Endothelial cell of umbilical vein (primary cell): ENCODE measurements around the gene NUBPL. TPM values are rescaled to one million over a fixed set of nuclear protein-coding genes. Genes with fewer than 3 reads are reported as not detected.

Source experiments
- BruUV-seq: library from RNA; stranded (reverse); fragments of 400-500 nt; replicated peaks from 2 replicates; lab custom pipeline; 2021; lab: Mats Ljungman, UMichigan
- CTCF ChIA-PET: fragments of 300-600, 350-600 bp; sonication (Branson Sonifier 250); formaldehyde crosslinking; loops from one replicate; lab custom pipeline; 2021; ENCODE audit warnings: antibody characterized with exemption, inconsistent platforms; lab: Charles Lee
- POLR2A ChIA-PET: fragments of 300-600, 350-600 bp; sonication (Branson Sonifier 250); formaldehyde crosslinking; loops from one replicate; lab custom pipeline; 2021; ENCODE audit warnings: antibody characterized with exemption, inconsistent platforms; lab: Charles Lee
- DNase-seq: peaks from one replicate; pipeline ENCODE4 v3.0.0-alpha.2; 2011; ENCODE audit warnings: low read depth, low spot score
- FAIRE-seq: peaks from 2 replicates; lab custom pipeline; 2011; peaks lifted over from hg19 to GRCh38; lab: Jason Lieb, UNC
- H2AFZ ChIP-seq: 2 replicates; pipeline ENCODE4 v1.6.0; 2012; ENCODE audit warnings: low read depth, low read length, control low read depth, inconsistent platforms
- H3K27ac ChIP-seq: 2 replicates; pipeline ENCODE4 v1.5.1; 2011; ENCODE audit warnings: low read depth, mild to moderate bottlenecking, control low read depth, low read length, moderate library complexity; ENCODE audit not compliant: insufficient read depth
- H3K27me3 ChIP-seq, 2 experiments: 2 replicates each; pipeline versions ENCODE4 v1.6.0 to v1.6.1; 2011; ENCODE audit warnings: low read length in 2 of 2, mixed read lengths in 1 of 2; ENCODE audit not compliant: control insufficient read depth in 2 of 2, insufficient read depth in 2 of 2
- H3K36me3 ChIP-seq, 2 experiments: 2 replicates in 1 of 2; 3 replicates in 1 of 2; pipeline ENCODE4 v1.5.1; 2011; ENCODE audit warnings: low read length in 2 of 2, mild to moderate bottlenecking in 1 of 2, moderate library complexity in 1 of 2; ENCODE audit not compliant: control insufficient read depth in 2 of 2, insufficient read depth in 2 of 2; ENCODE audit errors: extremely low read depth in 1 of 2
- H3K4me1 ChIP-seq: 3 replicates; pipeline ENCODE4 v1.5.1; 2011; ENCODE audit warnings: mild to moderate bottlenecking, low read length; ENCODE audit not compliant: control insufficient read depth, insufficient read depth; ENCODE audit errors: extremely low read depth
- H3K4me2 ChIP-seq: 2 replicates; pipeline ENCODE4 v1.6.1; 2011; ENCODE audit warnings: low read length, control low read depth, mixed read lengths; ENCODE audit not compliant: insufficient read depth
- H3K4me3 ChIP-seq, 3 experiments: fragments of 200-600 bp in 1 of 3; sonication (generic), shearing (Covaris generic) in 1 of 3; replicated peaks in 1 of 3; 2 replicates each; pipeline ENCODE4 v1.5.1; 2011 to 2016; ENCODE audit warnings: control low read depth in 3 of 3, low read length in 3 of 3, mild to moderate bottlenecking in 2 of 3, inconsistent platforms in 1 of 3, low read depth in 1 of 3, moderate library complexity in 1 of 3; ENCODE audit not compliant: insufficient read depth in 1 of 3
- H3K79me2 ChIP-seq: 2 replicates; pipeline ENCODE4 v1.6.0; 2012; ENCODE audit warnings: low read length, inconsistent platforms; ENCODE audit not compliant: control insufficient read depth, insufficient read depth
- H3K9ac ChIP-seq: replicated peaks from 2 replicates; pipeline ENCODE3; 2011; ENCODE audit warnings: low read length, control low read depth; ENCODE audit not compliant: insufficient read depth; ENCODE audit errors: extremely low read depth
- H3K9me1 ChIP-seq: replicated peaks from 3 replicates; pipeline ENCODE4 v1.6.0; 2011; ENCODE audit warnings: mild to moderate bottlenecking, low read length; ENCODE audit not compliant: control insufficient read depth, insufficient read depth; ENCODE audit errors: extremely low read depth
- H3K9me3 ChIP-seq: replicated peaks from 2 replicates; pipeline ENCODE4 v1.5.1; 2012; ENCODE audit warnings: low read length, inconsistent platforms; ENCODE audit not compliant: control insufficient read depth, insufficient read depth
- H4K20me1 ChIP-seq: replicated peaks from 2 replicates; pipeline ENCODE3; 2011; ENCODE audit warnings: mild to moderate bottlenecking, low read length; ENCODE audit not compliant: control insufficient read depth, insufficient read depth; ENCODE audit errors: extremely low read depth
- CTCF ChIP-seq, 2 donors: IDR thresholded peaks; 1 replicate in 1 of 2; 2 replicates in 1 of 2; pipeline ENCODE4 v1.5.1; 2011; ENCODE audit warnings: low read length in 2 of 2, mild to moderate bottlenecking in 2 of 2, moderate library complexity in 2 of 2, control low read depth in 1 of 2, inconsistent platforms in 1 of 2, low read depth in 1 of 2; ENCODE audit not compliant: insufficient read depth in 1 of 2; ENCODE audit errors: extremely low read depth in 1 of 2
- EZH2 ChIP-seq: IDR thresholded peaks from 2 replicates; pipeline ENCODE4 v1.6.1; 2012; ENCODE audit warnings: borderline replicate concordance, low read depth, mild to moderate bottlenecking, moderate library complexity, low read length, inconsistent platforms; ENCODE audit not compliant: severe bottlenecking
- FOS ChIP-seq: IDR thresholded peaks from 2 replicates; pipeline ENCODE4 v1.6.1; 2011; ENCODE audit warnings: mild to moderate bottlenecking, low read length, moderate library complexity, borderline replicate concordance; ENCODE audit not compliant: insufficient read depth
- GATA2 ChIP-seq: IDR thresholded peaks from 2 replicates; pipeline ENCODE4 v1.7.0; 2011; ENCODE audit warnings: low read depth, mild to moderate bottlenecking, moderate library complexity, mixed read lengths, low read length; ENCODE audit not compliant: insufficient read length, insufficient read depth
- JUN ChIP-seq: IDR thresholded peaks from 2 replicates; pipeline ENCODE4 v1.6.1; 2011; ENCODE audit warnings: borderline replicate concordance, low read depth; ENCODE audit not compliant: insufficient read length, insufficient read depth
- MYC ChIP-seq: IDR thresholded peaks from one replicate; pipeline ENCODE4 v1.6.1; 2011; ENCODE audit warnings: mild to moderate bottlenecking, low read depth, low read length
- POLR2A ChIP-seq: IDR thresholded peaks from 2 replicates; pipeline ENCODE4 v1.6.1; 2012; ENCODE audit warnings: low read depth, mild to moderate bottlenecking, control low read depth, low read length
- POLR2AphosphoS5 ChIP-seq: IDR thresholded peaks from 2 replicates; pipeline ENCODE4 v1.6.1; 2012; ENCODE audit warnings: low read depth, mild to moderate bottlenecking, control low read depth, low read length, moderate library complexity; ENCODE audit not compliant: insufficient read depth
- dilution Hi-C: fragments of 300-500 bp; cut with MboI; formaldehyde crosslinking; loops from one replicate; pipeline ENCODE4 v1.15.0; 2019; ENCODE audit warnings: low sequenced_read_pairs; ENCODE audit not compliant: extremely low pct_ligation_motif_present
- intact Hi-C: fragments of 100-400 bp; cut with micrococcal nuclease; formaldehyde crosslinking; loops from one replicate; pipeline ENCODE4 v1.10.0; 2022
- polyA plus RNA-seq, 4 experiments: library from polyadenylated mRNA; depleted of rRNA in 3 of 4; stranded (reverse) in 3 of 4; unstranded in 1 of 4; fragments of >200 nt; gene quantifications; 2 replicates each; pipeline versions ENCODE4 v1.2.1 to v1.2.3, GENCODE V29; 2011 to 2012; ENCODE audit warnings: missing spikeins in 1 of 4
- total RNA-seq: library from RNA; stranded (reverse); gene quantifications from 2 replicates; pipeline ENCODE4 v1.2.3, GENCODE V29; 2021
- TF ChIP-seq, protein P1 (sequence below): IDR thresholded peaks from 2 replicates; pipeline ENCODE4 v1.6.1; 2011; ENCODE audit not compliant: insufficient read depth, insufficient read length

Gene NUBPL
- total and polyA plus RNA-seq, 2 donors (not counting 3 experiments of a cell fraction or from before 2014, with no cell fraction given), result 2.1 to 12.3 TPM

GRCh38 chr14:31592122-31592521 is 30.9 kb downstream of the NUBPL start:
- H3K9me3 ChIP-seq, result no peaks in the 10 kb centered on the region
- TF ChIP-seq JUN (no peak), GATA2 (no peak), MYC (no peak), CTCF (IDR thresholded peaks at IDR 0.05; ENCODE audit: extremely low read depth in 1 of 2, insufficient read depth in 1 of 2, low read depth in 1 of 2, low read length in 2 of 2) (no peak), POLR2A (no peak), FOS (no peak), POLR2AphosphoS5 (no peak), EZH2 (no peak)
- TF ChIP-seq, protein P1, sequence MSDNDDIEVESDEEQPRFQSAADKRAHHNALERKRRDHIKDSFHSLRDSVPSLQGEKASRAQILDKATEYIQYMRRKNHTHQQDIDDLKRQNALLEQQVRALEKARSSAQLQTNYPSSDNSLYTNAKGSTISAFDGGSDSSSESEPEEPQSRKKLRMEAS, result no peak
- no peaks in the 10 kb centered on the region for H4K20me1 ChIP-seq
- DNase-seq, result no peak
- H3K36me3 ChIP-seq, result no peaks in the 10 kb centered on the region
- no peak overlapping the region for H3K4me3 ChIP-seq
- no peaks in the 10 kb centered on the region for H3K4me1 ChIP-seq
- no peaks in the 10 kb centered on the region for H3K79me2 ChIP-seq
- intact Hi-C loops, result no loop called here
- H3K9ac ChIP-seq, result no peak overlapping the region
- H3K27me3 ChIP-seq, result no peaks in the 10 kb centered on the region
- H3K4me2 ChIP-seq, result no peak overlapping the region
- FAIRE-seq, result no peak
- no peak overlapping the region for H2AFZ ChIP-seq
- CTCF ChIA-PET, result no interaction called here
- no peak overlapping the region for H3K27ac ChIP-seq
- POLR2A ChIA-PET, result interaction anchor here (0.5 kb wide), 1 partner anchor 34 kb away, joined by 3 read pairs; no protein-coding TSS in a partner anchor
- no peaks in the 10 kb centered on the region for H3K9me1 ChIP-seq
- dilution Hi-C loops, result no loop called here
- no TSS peak for BruUV-seq
